GM18951 (cell line): ENCODE measurements around the gene GPR37.

Experiments
- POLR2A ChIP-seq: IDR thresholded peaks from 4 replicates; pipeline ENCODE4 v1.6.1; 2011; ENCODE audit warnings: mild to moderate bottlenecking; ENCODE audit not compliant: insufficient read length, insufficient read depth; ENCODE audit errors: extremely low read depth
- in situ Hi-C: fragments of 300-500 bp; cut with MboI; formaldehyde crosslinking; loops from one replicate; pipeline ENCODE4 v1.12.0; 2022; ENCODE audit warnings: low sequenced_read_pairs, mixed read lengths, inconsistent platforms; ENCODE audit not compliant: unreplicated experiment

The GPR37 gene

GRCh38 chr7:124765401-124766352, at the start of gene GPR37:
Gene GPR37, minus strand, starts transcription at chr7:124765792. Its CDS starts 816 bp downstream, at chr7:124764976.
- in situ Hi-C loops: no loop called here
- no peak for TF ChIP-seq POLR2A

GRCh38 chr7:124813994-124814798, 48.6 kb upstream of the GPR37 start:
- in situ Hi-C loops: no loop called here
- no peak for TF ChIP-seq POLR2A

GRCh38 chr7:124812764-124813163, 47.2 kb upstream of the GPR37 start:
- in situ Hi-C loops: no loop called here
- TF ChIP-seq POLR2A: no peak

- in situ Hi-C loops: no loop called here
Measured at GRCh38 chr7:124811341-124811740, 45.7 kb upstream of the GPR37 start.

GRCh38 chr7:124810605-124811004, 45.0 kb upstream of the GPR37 start:
- in situ Hi-C loops: no loop called here
- TF ChIP-seq POLR2A: no peak

More at GRCh38 chr7:124811341-124811740, 45.7 kb upstream of the GPR37 start:
- TF ChIP-seq POLR2A: no peak

- in situ Hi-C loops: no loop called here
- TF ChIP-seq POLR2A: no peak
Measured at GRCh38 chr7:124808206-124808605, 42.6 kb upstream of the GPR37 start.

- in situ Hi-C loops: no loop called here
- TF ChIP-seq POLR2A: no peak
Measured at GRCh38 chr7:124801330-124801895, 35.8 kb upstream of the GPR37 start.

- no peak for TF ChIP-seq POLR2A
- in situ Hi-C loops: no loop called here
Measured at GRCh38 chr7:124800386-124800785, 34.8 kb upstream of the GPR37 start.

GRCh38 chr7:124799448-124799847, 33.9 kb upstream of the GPR37 start:
- in situ Hi-C loops: loop anchor here (25.0 kb wide), 1 partner anchor 637 kb away; no protein-coding TSS in a partner anchor
- no peak for TF ChIP-seq POLR2A

- no peak for TF ChIP-seq POLR2A
- in situ Hi-C loops: loop anchor here (25.0 kb wide), 1 partner anchor 634 kb away; no protein-coding TSS in a partner anchor
Measured at GRCh38 chr7:124796771-124797170, 31.2 kb upstream of the GPR37 start.

GRCh38 chr7:124792696-124793095, 27.1 kb upstream of the GPR37 start:
- in situ Hi-C loops: loop anchor here (25.0 kb wide), 1 partner anchor 630 kb away; no protein-coding TSS in a partner anchor
- no peak for TF ChIP-seq POLR2A

- in situ Hi-C loops: loop anchor here (25.0 kb wide), 1 partner anchor 630 kb away; no protein-coding TSS in a partner anchor
- TF ChIP-seq POLR2A: no peak
Measured at GRCh38 chr7:124792002-124792401, 26.4 kb upstream of the GPR37 start.

GRCh38 chr7:124791426-124791825, 25.8 kb upstream of the GPR37 start:
- TF ChIP-seq POLR2A: no peak
- in situ Hi-C loops: loop anchor here (25.0 kb wide), 1 partner anchor 629 kb away; no protein-coding TSS in a partner anchor
